Astrocyte (in vitro differentiated cells and primary cell): ENCODE measurements around the gene RBM17. TPM values are rescaled to one million over a fixed set of nuclear protein-coding genes. Genes with fewer than 3 reads are reported as not detected.
"Not testable (repeated sequence)": the region's sequence is repeated elsewhere in the genome, so short reads cannot be mapped to it uniquely, and the experiment has no call there.

Experiments
- DNase-seq: peaks from one replicate; pipeline ENCODE4 v3.0.0-alpha.2; 2010; ENCODE audit warnings: low read depth
- FAIRE-seq: peaks from 2 replicates; lab custom pipeline; 2011; peaks lifted over from hg19 to GRCh38; lab: Jason Lieb, UNC
- H2AFZ ChIP-seq: 2 replicates; pipeline ENCODE4 v1.6.0; 2012; ENCODE audit warnings: low read depth, low read length, inconsistent platforms
- H3K27ac ChIP-seq: 2 replicates; pipeline ENCODE4 v1.5.1; 2011; ENCODE audit warnings: low read depth, low read length, inconsistent platforms
- H3K27me3 ChIP-seq: 2 replicates; pipeline ENCODE4 v1.6.0; 2011; ENCODE audit warnings: low read length, inconsistent platforms; ENCODE audit not compliant: insufficient read depth
- H3K36me3 ChIP-seq: 2 replicates; pipeline ENCODE4 v1.5.1; 2011; ENCODE audit warnings: low read length, inconsistent platforms; ENCODE audit not compliant: insufficient read depth
- H3K4me1 ChIP-seq: 2 replicates; pipeline ENCODE4 v1.5.1; 2011; ENCODE audit warnings: low read length, inconsistent platforms; ENCODE audit not compliant: insufficient read depth
- H3K4me2 ChIP-seq: 2 replicates; pipeline ENCODE4 v1.6.0; 2012; ENCODE audit warnings: low read length, inconsistent platforms
- H3K4me3 ChIP-seq: 2 replicates; pipeline ENCODE4 v1.5.1; 2011; ENCODE audit warnings: low read depth, mild to moderate bottlenecking, low read length, inconsistent platforms; ENCODE audit not compliant: insufficient read depth
- H3K79me2 ChIP-seq: 2 replicates; pipeline ENCODE4 v1.6.0; 2012; ENCODE audit warnings: mild to moderate bottlenecking, low read length, inconsistent platforms; ENCODE audit not compliant: insufficient read depth
- H3K9ac ChIP-seq: 2 replicates; pipeline ENCODE4 v1.6.0; 2012; ENCODE audit warnings: mild to moderate bottlenecking, low read length, inconsistent platforms
- H3K9me3 ChIP-seq: 2 replicates; pipeline ENCODE4 v1.5.1; 2012; ENCODE audit warnings: low read depth, mild to moderate bottlenecking, low read length, inconsistent platforms; ENCODE audit not compliant: insufficient read depth
- H4K20me1 ChIP-seq: 2 replicates; pipeline ENCODE4 v1.6.0; 2012; ENCODE audit warnings: low read length, inconsistent platforms; ENCODE audit not compliant: insufficient read depth
- H3K27ac Mint-ChIP-seq: one replicate; pipeline ENCODE4 v1.8.0; 2021; ENCODE audit warnings: mild to moderate bottlenecking, mixed read lengths; ENCODE audit not compliant: unreplicated experiment
- H3K27me3 Mint-ChIP-seq: one replicate; pipeline ENCODE4 v1.8.0; 2021; ENCODE audit warnings: low read depth, mixed read lengths; ENCODE audit not compliant: unreplicated experiment
- H3K36me3 Mint-ChIP-seq: one replicate; pipeline ENCODE4 v1.8.0; 2021; ENCODE audit warnings: low read depth, mixed read lengths; ENCODE audit not compliant: unreplicated experiment
- H3K4me1 Mint-ChIP-seq: one replicate; pipeline ENCODE4 v1.8.0; 2021; ENCODE audit warnings: low read depth, mixed read lengths; ENCODE audit not compliant: unreplicated experiment
- H3K4me3 Mint-ChIP-seq: one replicate; pipeline ENCODE4 v1.8.0; 2021; ENCODE audit warnings: mild to moderate bottlenecking, moderate library complexity, mixed read lengths; ENCODE audit not compliant: unreplicated experiment
- H3K9me3 Mint-ChIP-seq: one replicate; pipeline ENCODE4 v1.8.0; 2021; ENCODE audit warnings: mild to moderate bottlenecking, mixed read lengths; ENCODE audit not compliant: unreplicated experiment
- CTCF ChIP-seq: IDR thresholded peaks from 2 replicates; pipeline ENCODE4 v1.5.1; 2011; ENCODE audit warnings: low read depth, mild to moderate bottlenecking, inconsistent platforms, low read length, moderate library complexity; ENCODE audit not compliant: insufficient read depth
- EZH2 ChIP-seq: IDR thresholded peaks from 2 replicates; pipeline ENCODE4 v1.6.1; 2012; ENCODE audit warnings: mild to moderate bottlenecking, low read length, inconsistent platforms; ENCODE audit not compliant: insufficient read depth
- total RNA-seq: library from RNA; stranded (reverse); gene quantifications from 2 replicates; pipeline ENCODE4 v1.2.1, GENCODE V29; 2021

The RBM17 gene
- total RNA-seq, 1 donor from 2014 or later = 71.3 TPM

DNA sequence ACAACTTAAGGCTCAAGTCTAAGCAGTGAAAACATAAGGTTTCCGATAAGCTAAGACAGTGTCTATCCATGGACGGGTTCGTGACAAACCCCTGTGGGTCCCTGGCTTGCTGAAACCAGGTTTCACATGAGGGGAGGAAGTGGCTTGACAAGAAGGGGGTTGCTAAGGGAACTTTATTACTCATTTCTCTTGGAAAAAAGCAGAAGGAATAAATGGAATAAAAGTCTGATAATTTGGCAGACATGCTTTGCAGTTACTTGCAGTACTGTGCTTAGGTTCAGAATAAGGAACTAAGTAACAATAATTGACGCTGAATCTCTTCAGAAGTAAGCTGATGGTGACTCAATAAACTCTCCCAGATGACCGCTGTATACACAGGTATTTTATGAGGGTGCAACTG is 34.7 kb downstream of the RBM17 start:
- Mint-ChIP-seq H3K4me3 (no peak overlapping the region), H3K27ac (no peak overlapping the region), H3K4me1 (peaks cover 18% of the 10 kb centered on the region), H3K36me3 (peaks cover 12% of the 10 kb centered on the region), H3K27me3 (no peaks in the 10 kb centered on the region), H3K9me3 (no peaks in the 10 kb centered on the region)
- Histone ChIP-seq H3K27me3 (no peaks in the 10 kb centered on the region), H3K27ac (no peak overlapping the region), H3K36me3 (no peaks in the 10 kb centered on the region), H4K20me1 (no peaks in the 10 kb centered on the region), H3K4me3 (no peak overlapping the region), H3K9me3 (no peaks in the 10 kb centered on the region), H3K4me2 (no peak overlapping the region), H3K9ac (no peak overlapping the region), H3K79me2 (no peaks in the 10 kb centered on the region), H3K4me1 (peaks cover 3% of the 10 kb centered on the region), H2AFZ (no peak overlapping the region)
- TF ChIP-seq EZH2 (no peak), CTCF (no peak)
- DNase-seq (no peak), FAIRE-seq (no peak)

DNA sequence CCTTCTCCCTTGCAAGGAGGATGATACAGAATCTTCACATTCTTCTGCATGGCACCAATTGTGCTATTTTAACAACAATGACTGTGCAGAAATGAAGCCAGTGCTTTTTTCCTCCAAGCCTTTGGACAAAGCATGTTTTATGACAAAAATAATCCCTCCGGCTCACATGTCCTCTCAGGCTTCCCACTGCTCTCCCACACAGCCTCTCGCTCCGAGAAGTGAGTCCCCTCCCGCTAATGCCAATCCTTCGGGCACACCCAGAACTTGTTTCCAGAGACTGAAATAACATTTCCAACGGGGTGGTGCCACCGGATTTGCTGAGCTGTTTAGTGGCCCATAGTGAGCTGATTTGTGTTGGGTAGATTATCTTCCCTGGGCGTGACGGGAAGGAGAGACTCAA is 35.8 kb downstream of the RBM17 start:
- Histone ChIP-seq H3K27ac (no peak overlapping the region), H3K4me1 (peaks cover 11% of the 10 kb centered on the region), H2AFZ (no peak overlapping the region), H3K4me3 (no peak overlapping the region), H3K27me3 (no peaks in the 10 kb centered on the region), H3K79me2 (no peaks in the 10 kb centered on the region), H3K9ac (no peak overlapping the region), H3K4me2 (no peak overlapping the region), H4K20me1 (no peaks in the 10 kb centered on the region), H3K9me3 (no peaks in the 10 kb centered on the region), H3K36me3 (no peaks in the 10 kb centered on the region)
- Mint-ChIP-seq H3K4me1 (peaks cover 25% of the 10 kb centered on the region), H3K9me3 (no peaks in the 10 kb centered on the region), H3K36me3 (peaks cover 9% of the 10 kb centered on the region), H3K27ac (peak overlapping the region; percentile 53), H3K4me3 (no peak overlapping the region), H3K27me3 (no peaks in the 10 kb centered on the region)
- TF ChIP-seq CTCF = no peak
- TF ChIP-seq EZH2 = no peak
- DNase-seq = no peak
- FAIRE-seq = no peak

GRCh38 chr10:6127461-6127860 is 38.6 kb downstream of the RBM17 start:
- not testable (repeated sequence) for H3K79me2 ChIP-seq, H3K36me3 Mint-ChIP-seq, H3K4me2 ChIP-seq, H2AFZ ChIP-seq, FAIRE-seq, H3K27ac Mint-ChIP-seq, H4K20me1 ChIP-seq, H3K4me3 ChIP-seq, H3K27me3 Mint-ChIP-seq, H3K9me3 ChIP-seq, H3K9ac ChIP-seq, H3K9me3 Mint-ChIP-seq, H3K27ac ChIP-seq, H3K27me3 ChIP-seq, DNase-seq, H3K36me3 ChIP-seq
- peak overlapping the region; percentile 54 for H3K4me3 Mint-ChIP-seq
- peaks cover 14% of the 10 kb centered on the region for H3K4me1 ChIP-seq
- peaks cover 39% of the 10 kb centered on the region for H3K4me1 Mint-ChIP-seq
